HG03432 (cell line): ENCODE data around the gene ATXN7L2.

ENCODE experiments used
- ATAC-seq: cut with Tn5 transposase; IDR thresholded peaks from one replicate; pipeline ENCODE4 v1.9.1; 2021; ENCODE audit warnings: mild to moderate bottlenecking, moderate library complexity; ENCODE audit not compliant: unreplicated experiment

The ATXN7L2 gene

DNA sequence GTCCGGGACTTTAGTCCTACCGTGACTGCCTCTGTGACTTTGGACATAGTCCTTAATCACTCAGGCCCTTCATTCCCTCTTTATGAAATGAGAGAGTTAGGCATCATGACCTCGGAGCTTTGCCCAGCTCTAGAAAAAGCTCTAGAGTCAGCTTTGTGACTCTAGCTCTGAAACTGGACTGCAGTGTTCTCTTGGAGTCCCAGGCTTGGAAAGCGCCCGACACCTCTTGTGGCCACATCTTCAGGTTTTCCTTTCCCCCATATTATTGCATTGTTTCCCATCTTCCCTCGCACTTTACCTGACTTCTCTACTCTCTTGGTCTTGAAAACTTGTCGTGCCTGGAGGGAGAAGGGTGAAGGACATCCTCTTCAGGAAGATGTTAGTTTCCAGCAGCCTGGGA lies 38.3 kb downstream of the ATXN7L2 start:
- no peak for ATAC-seq

DNA sequence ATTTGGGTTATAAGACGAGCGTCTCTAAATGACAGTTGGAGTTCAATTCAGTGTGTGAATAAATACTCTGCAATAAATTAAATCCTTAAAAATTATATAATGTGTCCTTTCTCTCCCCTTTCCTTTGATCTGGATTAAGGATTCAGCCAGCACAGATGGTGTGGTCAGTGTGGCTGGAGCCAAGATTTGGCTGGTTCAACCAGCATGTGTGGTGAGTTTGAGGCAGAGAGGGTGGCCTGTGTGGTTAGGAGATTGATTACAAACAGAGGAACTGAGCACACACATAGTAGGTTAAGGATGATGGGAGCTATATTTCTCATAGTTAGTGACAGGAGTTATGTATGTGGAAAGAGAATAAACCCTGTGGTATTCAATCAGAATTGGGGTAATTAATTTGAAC lies 40.0 kb downstream of the ATXN7L2 start:
- no peak for ATAC-seq

DNA sequence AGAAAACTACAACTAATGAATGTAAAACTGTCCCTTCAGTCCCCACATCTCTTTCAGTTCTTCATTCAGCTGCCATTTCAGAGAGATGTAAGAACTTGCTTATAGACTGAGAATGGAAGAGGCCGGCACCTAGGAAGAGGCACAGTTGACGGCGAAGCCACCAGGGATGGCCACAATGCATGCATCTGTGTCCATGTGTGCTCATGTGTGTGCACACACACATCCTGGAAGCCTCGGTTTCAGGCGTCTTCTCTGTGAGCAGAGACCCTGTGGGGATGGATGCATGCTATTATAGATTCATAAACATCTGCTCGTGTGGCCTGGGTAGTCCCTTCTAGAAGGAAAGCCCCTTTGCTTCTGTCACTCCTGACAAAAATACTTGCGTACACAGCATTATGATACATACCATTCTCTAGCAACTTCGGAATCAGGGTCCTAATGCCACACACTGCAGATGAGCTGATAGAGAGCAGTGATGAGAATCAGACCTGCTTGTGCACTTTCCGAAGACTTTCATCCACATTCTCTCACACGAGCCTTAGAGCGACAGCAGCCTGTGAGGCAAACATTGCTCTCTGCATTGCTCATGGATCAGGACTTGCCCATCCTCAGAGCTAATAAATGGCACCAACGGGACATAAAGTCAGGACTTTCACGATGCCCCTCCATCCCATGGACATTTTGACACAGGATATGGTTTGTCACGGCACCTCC lies 43.5 kb downstream of the ATXN7L2 start:
- peak; percentile 70 for ATAC-seq

DNA sequence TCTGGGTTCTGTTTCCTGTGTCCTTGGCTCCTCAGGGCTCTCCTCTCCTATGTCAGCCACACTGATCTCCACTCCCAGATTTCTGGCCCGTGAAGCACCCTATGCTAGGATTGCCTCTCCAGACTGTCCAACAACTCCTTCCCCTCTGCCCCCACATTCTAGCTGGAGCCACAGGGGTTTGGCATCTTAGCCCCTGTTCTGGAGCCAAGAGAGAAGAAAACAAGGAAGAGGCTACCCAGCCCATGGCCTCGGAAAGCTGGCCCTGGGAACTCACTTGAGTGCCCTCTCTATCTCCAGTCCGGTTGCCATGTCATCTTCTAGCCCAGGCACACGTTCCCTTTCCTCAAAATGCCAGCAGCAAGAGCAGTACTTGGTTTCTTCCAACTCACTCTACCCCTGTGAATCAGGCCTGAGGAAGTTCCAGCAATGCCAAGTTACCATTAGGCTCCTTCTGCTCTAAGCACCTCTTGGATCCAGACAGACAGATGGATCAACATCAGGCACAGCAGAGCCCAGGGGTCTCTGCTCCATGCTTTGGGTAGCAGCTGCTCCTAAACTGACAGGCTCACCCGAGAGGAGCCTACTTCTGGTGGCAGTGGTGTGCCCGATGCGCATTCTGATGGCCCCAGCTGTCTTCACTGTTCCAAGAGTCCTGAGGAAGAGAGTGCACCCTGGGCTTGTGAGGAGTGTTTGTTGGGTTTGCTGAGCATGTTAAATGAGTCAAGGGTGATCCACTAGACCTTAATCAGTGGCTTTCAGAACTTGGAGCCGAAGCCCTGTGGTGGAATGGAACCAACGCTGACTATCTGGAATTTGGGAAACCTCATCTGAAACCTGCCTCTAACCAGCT lies 44.4 kb downstream of the ATXN7L2 start:
- ATAC-seq = no peak

DNA sequence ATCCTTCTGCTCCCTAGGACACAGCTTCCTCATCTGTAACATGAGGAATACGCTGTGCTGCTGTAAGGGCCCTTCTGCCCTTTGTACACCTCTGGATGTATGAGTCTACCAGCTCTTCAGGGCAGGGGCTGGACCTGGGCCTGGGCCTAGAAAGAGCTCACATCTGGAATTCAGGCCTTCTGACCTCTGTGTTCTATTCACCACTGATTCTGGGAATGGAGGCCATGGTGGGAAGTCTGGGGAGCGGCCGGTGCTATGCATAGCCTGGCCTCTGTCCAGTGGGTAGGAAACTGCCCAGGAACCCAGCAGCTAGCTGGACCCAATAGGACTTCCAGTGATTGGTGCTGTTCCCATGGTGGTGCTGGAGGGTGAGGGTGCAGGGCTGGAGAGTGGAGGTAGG lies 45.0 kb downstream of the ATXN7L2 start:
- no peak for ATAC-seq

DNA sequence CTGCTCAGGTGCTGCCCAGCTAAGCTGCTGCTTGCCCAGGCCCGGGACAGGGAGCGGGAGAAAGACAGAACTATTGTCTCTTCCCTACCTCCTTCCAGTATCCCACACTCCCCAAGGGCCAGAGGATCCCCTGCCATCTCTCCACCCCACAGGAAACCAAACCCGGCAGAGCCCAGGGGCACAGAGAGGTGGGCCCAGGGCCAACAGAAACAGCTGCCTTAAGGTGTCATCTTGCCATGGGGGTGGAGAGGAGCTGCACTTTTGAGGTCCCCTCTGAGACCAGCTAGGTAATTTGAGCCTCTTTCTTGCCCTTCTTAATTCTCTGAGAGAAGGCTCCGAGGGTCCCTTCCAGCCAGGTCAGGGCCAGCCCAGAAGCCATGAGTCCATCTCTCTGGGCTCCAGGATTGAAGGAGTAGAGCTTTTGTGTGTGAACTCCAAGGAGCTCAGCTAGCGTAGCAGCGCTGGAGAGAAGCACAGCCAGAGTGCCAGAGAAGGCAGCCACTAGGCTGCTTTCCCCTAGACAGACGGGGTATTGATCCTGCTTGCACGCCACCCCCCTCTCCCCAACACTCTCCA lies 46.3 kb downstream of the ATXN7L2 start:
- no peak for ATAC-seq

DNA sequence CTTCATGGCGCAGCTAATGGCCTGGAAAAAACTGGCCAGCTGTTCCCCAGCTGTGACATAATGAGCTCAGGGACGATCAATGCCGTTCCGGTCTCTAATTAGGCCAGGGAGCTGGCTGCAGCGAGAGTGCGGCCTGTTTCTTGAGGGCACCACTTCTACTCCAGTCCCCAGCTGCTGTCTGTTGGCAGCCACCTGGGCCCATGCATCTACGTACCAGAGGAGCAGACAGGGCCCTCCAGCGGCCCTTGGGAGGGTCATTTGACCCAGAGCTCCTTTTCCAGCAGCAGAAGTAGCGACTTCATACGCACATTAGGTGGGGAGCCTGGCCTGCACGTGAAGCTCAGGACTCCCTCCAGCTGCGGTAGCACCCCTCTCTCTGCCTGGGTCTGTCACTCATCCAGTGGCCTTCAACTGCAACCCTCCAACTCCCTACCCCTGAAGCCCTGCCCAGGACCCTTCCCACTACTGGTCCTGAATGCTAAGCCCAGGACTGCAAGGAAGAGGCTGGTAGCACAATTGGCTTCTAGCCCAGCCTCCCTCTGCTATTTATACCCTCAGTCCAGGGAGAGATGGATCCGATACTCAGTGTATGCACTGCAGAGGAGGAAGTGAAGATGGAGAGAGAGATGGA lies 46.9 kb downstream of the ATXN7L2 start:
- ATAC-seq = no peak

DNA sequence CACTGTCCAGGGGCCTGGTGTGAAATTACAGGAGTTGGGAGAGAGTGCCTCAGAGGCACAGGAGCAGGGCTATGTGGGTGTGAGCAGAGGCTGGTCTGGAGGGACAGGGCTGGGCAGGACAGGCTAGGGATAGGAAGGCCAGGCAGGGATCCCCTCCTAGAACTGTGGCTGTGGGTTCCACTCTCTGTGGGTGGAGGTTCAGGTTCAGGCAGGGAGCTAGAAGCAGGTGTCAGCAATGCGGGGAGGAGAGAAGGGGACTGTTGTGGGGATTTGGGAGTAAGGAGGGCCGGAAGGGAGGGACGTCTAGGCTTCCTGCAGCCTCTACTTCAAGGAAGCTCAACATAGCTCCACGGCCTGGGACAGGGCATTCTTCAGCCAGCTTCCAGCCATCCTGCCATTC lies 47.7 kb downstream of the ATXN7L2 start:
- ATAC-seq = no peak

DNA sequence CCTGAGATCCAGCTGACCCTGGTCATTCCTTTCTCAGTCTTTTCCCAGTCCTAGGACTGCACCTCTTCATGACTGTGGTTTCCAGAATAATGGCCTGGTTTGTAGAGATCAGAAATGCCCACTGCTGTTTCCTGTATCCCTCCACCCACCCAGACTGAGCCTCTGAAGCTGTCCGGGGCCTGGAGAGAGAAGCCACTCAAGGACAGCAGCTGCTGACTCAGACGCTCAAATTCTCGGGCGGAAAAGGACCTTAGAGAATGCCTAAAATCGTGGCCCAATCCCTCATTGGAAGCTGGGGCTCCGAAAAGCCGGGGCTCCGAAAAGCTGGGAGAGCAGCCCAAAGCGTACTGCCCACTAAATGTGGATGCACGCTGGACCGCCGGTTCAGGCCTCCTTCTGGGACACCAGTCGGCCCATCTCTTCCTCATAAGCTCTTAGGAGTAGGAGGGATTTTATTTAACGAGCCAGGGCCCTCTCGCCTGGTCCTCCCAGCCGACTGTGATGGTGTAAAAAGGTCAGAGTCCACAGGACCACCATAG lies 48.2 kb downstream of the ATXN7L2 start:
- ATAC-seq = no peak

DNA sequence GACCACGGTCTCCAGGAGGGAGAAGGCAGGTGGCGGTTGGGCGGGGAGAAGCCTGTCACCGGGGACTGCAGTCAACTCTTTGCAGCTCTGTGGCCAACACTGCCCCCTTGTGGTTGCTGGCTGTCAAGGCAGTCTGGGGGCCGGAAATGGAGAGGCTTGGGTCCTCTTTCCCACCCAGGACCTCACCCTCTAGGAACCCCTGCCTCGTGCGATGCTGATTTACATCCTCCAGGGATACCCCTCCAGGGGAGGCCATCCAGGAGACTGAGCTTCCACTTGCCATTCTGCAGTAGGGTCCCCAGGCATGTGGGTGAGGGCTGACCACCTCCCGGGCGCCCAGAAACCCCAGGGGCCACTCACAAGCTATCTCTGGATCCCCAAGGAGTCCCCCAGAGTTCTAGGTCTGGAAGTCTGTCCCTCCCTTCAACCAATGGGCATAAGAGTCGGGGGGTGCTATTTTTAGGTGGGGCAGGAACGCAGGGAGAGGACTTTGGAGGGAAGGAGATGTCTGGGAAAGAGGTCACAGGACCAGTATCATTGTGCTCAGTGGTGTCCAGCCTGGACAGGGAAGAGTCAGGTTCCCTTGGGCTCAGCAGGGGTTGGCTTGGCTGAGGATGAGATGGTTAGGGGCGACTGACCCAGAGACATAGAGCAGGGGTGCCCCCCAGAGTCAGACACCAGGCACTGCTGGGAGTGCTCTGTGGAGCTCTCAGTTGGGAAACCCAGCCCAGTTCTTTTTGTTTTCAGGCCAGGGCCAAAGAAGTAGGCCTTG lies 48.8 kb downstream of the ATXN7L2 start:
- ATAC-seq = peak; percentile 78

DNA sequence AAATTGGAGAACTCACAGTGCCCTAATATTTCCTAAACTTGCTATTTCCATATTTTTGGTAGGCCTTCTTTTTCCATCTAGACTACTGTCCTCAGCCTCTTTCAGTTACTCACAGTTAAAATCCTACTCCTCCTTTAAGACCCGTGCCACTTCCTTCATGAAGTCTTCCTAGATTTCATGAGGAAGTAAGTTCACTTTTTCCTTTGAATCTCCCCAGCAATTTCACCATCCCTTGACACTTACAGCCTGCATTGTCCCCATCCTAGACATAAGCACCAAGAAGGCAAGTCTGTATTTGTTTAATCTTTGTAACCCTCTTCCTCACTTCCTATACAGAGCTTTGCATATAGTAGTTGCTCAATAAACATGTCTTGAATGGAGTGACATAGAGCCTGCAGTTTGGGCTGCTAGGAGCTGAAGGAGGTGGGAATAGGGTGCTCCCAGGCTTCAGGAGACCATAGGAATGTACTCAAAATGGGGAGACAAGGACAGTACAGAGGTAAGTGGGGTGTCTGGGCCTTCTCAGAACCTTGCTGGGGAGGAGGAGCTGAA lies 50.7 kb downstream of the ATXN7L2 start:
- ATAC-seq = no peak

DNA sequence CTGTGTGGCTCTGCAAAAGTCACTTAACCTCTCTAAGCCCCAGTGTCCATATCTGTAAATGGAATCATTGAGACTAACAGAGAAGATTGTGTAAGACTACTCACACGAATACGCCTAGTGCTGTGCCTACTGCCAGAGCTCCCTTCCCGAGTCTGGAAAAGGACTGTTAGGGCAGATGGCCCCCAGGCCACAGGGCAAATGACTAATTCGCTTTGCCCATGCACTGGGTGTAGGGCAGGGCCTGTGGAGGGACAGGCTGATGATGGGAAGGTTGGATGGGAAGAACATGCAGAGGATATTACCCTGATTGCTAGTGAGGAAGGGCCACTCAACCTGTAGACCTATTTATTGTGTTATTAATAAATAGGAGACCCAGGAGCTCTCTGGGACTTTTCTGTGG lies 51.8 kb downstream of the ATXN7L2 start:
- no peak for ATAC-seq

DNA sequence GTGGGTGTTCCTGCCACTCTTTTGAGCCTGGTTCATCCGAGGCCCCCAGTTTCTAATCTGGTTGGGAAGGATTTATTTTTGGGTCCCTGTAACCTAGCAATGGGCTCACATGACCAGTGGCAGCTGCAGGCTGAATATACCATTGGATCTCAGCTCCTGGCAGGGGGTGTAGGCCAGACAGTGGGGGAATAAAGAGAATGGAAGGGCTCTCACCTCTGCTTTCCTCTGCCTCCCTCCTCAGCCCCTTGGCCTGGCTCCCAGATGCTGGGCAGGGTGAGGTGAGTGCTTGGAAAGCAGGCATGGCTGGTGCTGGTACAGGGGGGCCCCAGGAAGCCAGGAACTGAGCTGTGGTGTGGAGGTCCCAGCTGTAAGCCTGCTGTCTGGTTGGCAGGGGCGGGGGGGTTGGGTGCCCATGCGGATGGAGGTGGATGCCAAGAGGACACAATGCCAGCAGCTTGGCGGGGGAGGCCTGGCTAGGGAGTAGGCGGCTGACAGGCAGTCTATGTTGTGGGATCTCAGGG lies 52.3 kb downstream of the ATXN7L2 start:
- ATAC-seq = no peak

DNA sequence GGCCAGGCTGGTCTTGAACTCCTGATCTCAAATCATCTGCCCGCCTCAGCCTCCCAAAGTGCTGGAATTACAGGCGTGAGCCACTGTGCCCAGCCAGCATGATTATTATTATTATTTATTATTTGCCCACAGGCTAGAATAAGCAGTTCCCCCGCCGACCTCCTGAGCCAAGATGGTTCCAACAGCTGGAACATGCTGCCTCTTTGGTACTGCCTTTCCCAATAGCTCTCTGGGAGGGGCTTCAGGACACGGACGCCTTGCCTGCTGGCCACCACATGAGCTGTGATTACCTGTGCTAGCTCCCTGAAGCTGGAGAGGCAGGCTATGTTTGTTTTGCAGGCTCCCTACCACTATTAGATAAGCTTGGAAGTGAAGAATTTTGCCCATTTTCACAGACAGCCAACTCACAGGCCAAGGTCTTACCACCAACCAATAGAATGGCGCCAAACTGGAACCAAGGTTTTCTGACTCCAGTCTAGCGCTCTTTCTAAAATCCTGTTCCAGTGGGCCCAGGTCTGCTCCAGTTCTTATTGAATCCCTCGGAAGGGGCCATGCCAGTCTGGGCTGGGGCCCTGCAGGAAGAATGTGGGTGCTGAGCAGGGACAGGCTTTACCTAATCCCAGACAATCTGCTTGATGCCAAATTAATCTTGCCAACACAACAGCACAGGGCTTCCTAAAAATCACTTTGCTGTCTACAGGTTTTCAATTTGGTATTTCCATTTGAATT lies 53.9 kb downstream of the ATXN7L2 start:
- no peak for ATAC-seq

DNA sequence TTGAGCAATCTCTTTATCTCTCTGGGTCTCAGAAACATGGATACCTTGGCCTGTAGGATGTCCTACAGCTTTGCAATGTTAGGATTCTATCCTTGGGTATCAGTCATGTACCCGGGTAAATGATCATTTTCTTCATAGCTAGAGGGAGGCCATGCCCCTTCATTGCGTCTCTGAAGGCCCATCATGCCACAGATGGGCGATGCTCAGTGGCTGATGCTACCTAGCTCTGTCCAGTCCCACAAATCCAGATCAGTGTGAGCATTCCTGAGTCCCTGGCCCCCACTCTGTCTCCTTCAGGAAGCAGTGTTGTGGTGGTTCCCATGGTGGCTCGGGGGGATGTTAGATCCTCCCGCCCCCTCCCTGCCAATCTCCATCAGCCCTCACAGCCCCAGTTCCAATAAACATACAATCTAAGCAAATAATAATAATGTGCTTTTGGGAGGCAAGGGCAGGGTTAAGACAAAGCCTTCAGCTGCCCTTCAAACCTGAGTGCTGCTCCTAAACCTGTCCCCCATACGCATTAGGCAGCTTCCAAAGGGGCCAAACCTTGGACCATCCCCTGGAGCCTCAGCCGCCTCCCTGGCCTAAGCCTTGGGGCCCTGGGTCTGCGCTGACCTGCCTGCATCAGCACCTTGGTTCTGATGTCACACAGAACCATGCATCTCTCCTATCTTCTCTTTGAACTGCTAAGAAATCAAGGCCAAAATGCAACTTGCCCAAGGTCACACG lies 55.3 kb downstream of the ATXN7L2 start:
- ATAC-seq = no peak

DNA sequence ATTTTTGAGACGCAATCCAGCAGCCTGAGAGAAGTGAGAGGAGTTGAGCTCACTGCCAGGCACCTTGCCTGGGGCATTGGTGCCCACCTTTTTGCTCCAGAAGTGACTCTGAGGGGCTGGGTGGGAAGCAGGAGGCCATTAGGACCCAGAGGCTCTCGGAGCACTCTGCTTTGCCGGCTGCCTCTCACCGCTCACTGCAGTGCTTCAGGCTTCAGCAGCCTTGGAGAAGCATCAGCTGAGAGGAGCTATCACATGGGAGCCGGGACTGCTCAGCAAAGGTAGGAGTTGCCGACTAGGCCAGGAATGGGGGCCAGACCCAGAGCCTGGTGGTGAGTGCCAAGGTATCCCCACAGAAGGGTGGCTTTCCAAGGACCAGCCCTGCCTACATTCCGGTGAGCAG lies 56.0 kb downstream of the ATXN7L2 start, which contains the start of gene GPR61:
TSS of gene GPR61 (plus strand) at position 197 of the 400 bp plus-strand sequence. CDS start 3,151 bp downstream, outside the sequence.
- no peak for ATAC-seq

DNA sequence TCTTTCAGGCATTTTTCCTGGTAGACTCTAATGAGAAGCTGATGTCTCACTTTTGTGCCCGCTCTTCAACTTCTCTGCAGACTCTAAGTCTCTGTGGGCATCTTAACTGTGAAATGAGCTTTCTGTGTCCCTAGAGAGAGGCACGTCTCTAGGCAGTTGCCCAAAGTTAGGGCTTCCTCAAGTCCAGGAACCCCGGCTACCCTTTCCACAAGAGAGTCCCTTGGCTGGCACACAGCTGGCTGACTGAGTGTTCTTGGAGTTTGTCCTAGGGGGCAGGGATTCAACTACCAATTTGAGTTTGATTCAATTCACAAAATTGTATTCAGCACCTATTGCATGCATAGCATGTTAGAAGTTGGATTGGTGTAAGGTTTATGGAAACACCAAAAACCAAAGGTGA lies 57.4 kb downstream of the ATXN7L2 start:
- ATAC-seq = no peak
